H7 (cell line): ENCODE data around the gene KL. TPM values are rescaled to one million over a fixed set of nuclear protein-coding genes. Genes with fewer than 3 reads are reported as not detected.

Source experiments
- DNase-seq: peaks from one replicate; pipeline ENCODE4 v3.0.0; 2012
- H3K27me3 ChIP-seq: 2 replicates; pipeline ENCODE4 v1.6.0; 2011; ENCODE audit warnings: mild to moderate bottlenecking, low read length; ENCODE audit not compliant: control insufficient read depth, insufficient read depth
- H3K36me3 ChIP-seq: replicated peaks from 2 replicates; pipeline ENCODE4 v1.5.1; 2011; ENCODE audit warnings: low read length; ENCODE audit not compliant: control insufficient read depth, insufficient read depth
- H3K4me3 ChIP-seq: 2 replicates; pipeline ENCODE4 v1.5.1; 2011; ENCODE audit warnings: low read depth, mild to moderate bottlenecking, control low read depth, low read length, moderate library complexity; ENCODE audit not compliant: insufficient read depth
- total RNA-seq: library from RNA; depleted of rRNA; stranded (reverse); fragments of >200 nt; shearing (Covaris generic); gene quantifications from 2 replicates; pipeline ENCODE4 v1.2.3, GENCODE V29; 2014; rRNA removed

The KL gene
- not detected in 2 replicates for total RNA-seq

DNA sequence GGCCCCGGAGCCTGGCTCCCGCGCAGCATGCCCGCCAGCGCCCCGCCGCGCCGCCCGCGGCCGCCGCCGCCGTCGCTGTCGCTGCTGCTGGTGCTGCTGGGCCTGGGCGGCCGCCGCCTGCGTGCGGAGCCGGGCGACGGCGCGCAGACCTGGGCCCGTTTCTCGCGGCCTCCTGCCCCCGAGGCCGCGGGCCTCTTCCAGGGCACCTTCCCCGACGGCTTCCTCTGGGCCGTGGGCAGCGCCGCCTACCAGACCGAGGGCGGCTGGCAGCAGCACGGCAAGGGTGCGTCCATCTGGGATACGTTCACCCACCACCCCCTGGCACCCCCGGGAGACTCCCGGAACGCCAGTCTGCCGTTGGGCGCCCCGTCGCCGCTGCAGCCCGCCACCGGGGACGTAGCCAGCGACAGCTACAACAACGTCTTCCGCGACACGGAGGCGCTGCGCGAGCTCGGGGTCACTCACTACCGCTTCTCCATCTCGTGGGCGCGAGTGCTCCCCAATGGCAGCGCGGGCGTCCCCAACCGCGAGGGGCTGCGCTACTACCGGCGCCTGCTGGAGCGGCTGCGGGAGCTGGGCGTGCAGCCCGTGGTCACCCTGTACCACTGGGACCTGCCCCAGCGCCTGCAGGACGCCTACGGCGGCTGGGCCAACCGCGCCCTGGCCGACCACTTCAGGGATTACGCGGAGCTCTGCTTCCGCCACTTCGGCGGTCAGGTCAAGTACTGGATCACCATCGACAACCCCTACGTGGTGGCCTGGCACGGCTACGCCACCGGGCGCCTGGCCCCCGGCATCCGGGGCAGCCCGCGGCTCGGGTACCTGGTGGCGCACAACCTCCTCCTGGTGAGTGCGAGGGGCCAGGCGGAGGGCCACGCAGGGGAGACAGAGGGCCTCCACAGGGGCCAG lies at the start of gene KL:
Gene KL, plus strand, starts transcription at position 10 of the 909 bp plus-strand sequence. Its CDS starts 18 bp downstream, at position 28.
- Histone ChIP-seq H3K4me3 (peak within 1 kb of the TSS; percentile 53), H3K27me3 (peaks cover 42% of the 10 kb centered on the region), H3K36me3 (no peaks in the 10 kb centered on the region)
- DNase-seq, result peak; percentile 75

DNA sequence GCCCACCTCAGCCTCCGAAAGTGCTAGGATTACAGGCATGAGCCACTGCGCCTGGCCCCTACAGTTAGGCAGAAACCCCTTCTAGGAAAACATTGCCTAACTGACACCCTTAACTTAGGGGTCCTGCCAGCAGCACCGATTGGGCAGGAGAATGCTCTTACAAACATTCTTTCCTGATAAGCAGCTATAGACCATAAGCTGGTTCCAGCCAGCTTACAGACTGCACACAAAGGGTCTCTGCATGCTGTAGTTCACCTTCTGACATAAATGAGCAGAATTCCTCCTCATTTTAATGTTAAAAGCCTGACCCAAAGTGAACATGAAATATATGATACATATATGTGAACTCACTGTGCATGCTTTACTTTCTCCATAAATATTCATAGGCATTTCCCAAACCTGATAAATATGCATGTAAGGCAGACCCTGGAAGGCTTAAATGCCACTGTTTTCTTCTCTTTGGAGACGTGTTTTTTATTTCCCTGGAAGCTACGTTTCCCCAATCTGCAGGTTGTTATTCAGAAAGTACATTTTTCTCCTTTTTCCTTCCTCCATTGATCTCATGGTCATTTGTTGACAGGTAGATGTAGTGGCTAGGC lies 48.5 kb upstream of the KL start:
- H3K4me3 ChIP-seq, result no peak overlapping the region
- no peak for DNase-seq
- no peaks in the 10 kb centered on the region for H3K36me3 ChIP-seq
- H3K27me3 ChIP-seq, result no peaks in the 10 kb centered on the region

DNA sequence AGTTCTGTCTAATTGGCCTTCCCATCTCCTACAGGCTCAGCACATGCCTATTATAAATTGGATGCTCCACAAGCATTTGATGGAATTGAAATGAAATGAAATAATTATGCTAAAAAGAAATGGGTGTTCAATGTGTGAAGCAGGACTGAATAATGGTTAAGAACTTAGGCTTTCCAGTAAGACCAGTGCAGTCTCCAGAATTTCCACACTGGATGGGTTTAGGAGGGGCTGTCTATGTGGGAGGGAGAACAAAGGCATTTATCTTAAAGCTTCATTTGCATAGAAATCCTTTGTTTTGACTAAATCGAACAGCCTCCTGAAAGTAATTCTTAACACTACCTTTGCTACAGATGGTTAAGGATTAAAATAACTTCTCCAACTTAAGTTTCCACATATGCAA lies 47.9 kb upstream of the KL start:
- no peak overlapping the region for H3K4me3 ChIP-seq
- no peaks in the 10 kb centered on the region for H3K36me3 ChIP-seq
- no peak for DNase-seq
- H3K27me3 ChIP-seq, result no peaks in the 10 kb centered on the region

DNA sequence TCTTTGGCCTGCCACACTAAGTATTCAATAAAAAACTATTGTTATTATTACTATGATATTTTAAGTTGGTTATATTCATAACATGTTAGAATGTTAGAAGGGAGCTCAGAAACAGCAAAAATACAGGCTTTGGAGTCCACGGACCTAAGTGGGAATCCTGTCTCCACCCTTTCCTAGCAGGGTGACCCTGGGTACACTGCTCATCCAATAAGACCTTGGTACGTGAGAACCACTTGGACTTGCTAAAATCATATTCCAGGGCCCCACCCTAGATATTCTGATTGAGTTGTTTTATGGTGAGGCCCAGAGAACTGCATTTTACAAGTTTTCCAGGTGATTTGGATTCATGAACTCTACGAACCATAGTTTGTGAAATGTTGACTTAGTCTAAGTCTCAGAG lies 47.4 kb upstream of the KL start:
- H3K4me3 ChIP-seq, result no peak overlapping the region
- no peak for DNase-seq
- no peaks in the 10 kb centered on the region for H3K27me3 ChIP-seq
- H3K36me3 ChIP-seq, result no peaks in the 10 kb centered on the region

DNA sequence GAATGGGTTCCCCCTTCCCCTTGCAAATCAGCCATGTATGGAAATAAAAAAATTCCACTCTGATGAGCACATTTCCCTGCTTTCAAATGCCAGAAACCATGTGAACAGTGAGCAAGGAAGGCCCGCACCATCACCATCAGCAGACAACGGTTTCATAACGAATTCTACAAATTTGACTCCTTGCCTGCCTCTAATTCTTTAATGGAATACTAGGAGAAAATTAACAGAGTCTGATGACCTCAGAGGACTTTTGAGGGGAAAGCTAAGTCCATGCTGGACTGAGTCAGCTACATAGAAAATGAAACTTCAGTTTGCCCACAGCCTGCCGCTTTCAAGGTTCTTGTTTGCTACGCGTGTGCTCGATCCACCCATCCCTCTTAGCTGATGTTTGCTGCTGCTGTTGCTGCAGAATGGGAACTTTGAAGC lies 46.7 kb upstream of the KL start:
- DNase-seq, result no peak
- Histone ChIP-seq H3K4me3 (no peak overlapping the region), H3K36me3 (no peaks in the 10 kb centered on the region), H3K27me3 (no peaks in the 10 kb centered on the region)

DNA sequence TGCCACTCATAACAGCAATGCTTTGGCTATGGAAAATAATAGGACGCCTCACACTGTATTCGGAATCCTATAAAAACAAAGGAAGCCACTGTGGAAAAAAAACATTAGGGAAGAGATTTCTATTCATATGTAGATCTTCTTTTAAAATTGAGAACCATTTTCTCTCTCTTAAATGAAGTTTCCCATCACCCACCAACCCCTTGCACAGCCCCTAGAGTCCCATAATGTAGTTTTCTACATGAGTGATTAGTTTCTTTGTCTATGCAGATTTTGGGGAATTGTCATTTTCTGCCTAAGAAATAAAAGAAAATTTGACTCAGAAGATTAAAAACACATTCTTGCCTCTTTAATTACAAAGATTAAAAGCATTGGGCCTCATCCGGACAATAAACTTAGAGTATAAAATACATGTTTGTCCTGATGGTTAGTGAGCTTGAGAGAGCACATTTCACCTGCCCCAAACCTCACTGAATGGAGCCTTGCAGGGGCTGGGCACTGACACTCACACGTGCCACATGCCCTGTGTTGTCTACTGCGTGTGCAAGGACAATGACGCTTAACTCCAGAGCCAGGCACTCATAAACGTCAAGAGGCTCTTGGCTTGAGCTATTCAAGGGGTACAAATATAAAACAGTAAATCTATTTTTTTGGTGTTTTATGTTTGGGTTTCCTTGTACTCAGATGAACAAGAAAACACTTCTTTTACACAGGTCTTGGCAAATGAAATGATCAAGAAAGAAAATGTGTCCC lies 40.0 kb upstream of the KL start:
- no peak for DNase-seq
- H3K4me3 ChIP-seq, result no peak overlapping the region
- H3K36me3 ChIP-seq, result no peaks in the 10 kb centered on the region
- no peaks in the 10 kb centered on the region for H3K27me3 ChIP-seq

DNA sequence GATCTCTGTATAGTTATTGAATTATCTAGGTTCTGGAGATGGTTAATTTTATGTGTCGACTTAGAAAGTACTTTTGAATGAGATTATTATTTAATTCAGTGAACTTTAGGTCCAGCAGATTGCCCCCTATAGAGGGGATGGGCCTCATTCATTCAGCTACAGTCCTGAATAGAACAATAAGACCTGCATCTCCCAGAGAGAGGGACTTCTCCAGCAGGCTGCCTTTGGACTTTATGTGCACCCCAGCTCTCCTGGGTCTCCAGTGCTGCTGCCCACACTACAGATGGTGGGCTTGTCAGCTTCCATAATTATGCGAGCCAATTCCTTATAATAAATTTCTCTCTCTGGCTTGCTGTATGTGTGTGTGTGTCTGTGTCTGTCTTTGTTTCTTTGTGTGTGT lies 39.3 kb upstream of the KL start:
- no peak for DNase-seq
- H3K36me3 ChIP-seq, result no peaks in the 10 kb centered on the region
- no peak overlapping the region for H3K4me3 ChIP-seq
- no peaks in the 10 kb centered on the region for H3K27me3 ChIP-seq

DNA sequence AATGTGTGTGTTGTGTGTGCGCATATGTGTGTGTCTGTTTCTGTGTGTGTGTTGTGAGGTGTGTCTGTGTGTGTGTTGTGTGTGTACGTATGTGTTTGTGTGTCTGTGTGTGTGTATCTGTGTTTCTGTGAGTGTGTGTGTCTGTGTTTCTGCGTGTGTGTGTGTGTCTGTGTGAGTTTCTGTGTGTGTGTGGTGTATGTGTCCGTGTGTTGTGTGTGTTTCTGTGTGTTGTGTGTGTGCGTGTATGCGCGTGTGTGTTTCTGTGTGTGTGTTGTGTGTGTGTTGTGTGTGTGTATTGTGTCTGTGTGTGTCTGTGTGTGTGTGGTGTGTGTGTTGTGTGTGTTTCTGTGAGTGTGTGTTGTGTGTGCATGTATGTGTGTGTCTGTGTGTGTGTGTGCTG lies 38.9 kb upstream of the KL start:
- H3K36me3 ChIP-seq, result no peaks in the 10 kb centered on the region
- DNase-seq, result no peak
- H3K4me3 ChIP-seq, result no peak overlapping the region
- no peaks in the 10 kb centered on the region for H3K27me3 ChIP-seq

DNA sequence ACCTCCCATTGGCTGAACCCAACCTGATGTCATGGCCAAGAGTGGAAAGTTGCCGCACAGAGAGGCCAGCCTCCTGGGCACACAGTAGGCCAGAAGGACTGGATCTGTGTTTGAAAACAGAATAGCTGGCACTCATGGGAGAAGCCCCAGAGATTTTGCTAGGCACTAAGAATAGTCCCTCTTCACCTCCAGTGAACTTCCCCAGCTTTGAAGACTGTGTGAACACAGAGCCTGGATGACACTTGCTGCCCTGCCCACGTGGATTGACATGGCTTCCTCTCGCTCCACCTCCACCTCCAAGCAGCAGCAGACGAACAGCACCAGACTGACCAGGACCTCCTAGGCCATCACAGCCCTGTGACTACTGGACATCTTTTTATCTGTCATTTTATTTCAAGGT lies 37.9 kb upstream of the KL start:
- no peaks in the 10 kb centered on the region for H3K27me3 ChIP-seq
- no peaks in the 10 kb centered on the region for H3K36me3 ChIP-seq
- H3K4me3 ChIP-seq, result no peak overlapping the region
- DNase-seq, result no peak

DNA sequence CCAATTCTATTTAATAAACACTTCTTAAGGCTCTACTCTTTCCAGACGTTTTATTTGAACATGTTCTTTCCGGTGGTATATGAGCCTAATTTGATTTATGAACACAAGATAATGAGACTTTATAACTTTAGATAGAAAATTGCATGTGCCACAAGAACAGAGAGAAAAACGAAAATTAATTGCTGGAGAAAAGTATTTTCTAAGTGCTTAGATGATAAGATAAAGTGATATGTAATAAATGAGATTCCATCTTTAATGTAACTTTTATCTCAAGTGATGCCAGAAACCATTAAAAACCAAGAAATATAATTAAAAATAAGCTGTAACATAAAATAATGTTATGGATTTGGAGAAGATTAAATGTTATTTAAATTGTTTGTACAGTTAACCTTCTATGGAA lies 33.2 kb upstream of the KL start:
- Histone ChIP-seq H3K4me3 (no peak overlapping the region), H3K36me3 (no peaks in the 10 kb centered on the region), H3K27me3 (no peaks in the 10 kb centered on the region)
- DNase-seq, result no peak

DNA sequence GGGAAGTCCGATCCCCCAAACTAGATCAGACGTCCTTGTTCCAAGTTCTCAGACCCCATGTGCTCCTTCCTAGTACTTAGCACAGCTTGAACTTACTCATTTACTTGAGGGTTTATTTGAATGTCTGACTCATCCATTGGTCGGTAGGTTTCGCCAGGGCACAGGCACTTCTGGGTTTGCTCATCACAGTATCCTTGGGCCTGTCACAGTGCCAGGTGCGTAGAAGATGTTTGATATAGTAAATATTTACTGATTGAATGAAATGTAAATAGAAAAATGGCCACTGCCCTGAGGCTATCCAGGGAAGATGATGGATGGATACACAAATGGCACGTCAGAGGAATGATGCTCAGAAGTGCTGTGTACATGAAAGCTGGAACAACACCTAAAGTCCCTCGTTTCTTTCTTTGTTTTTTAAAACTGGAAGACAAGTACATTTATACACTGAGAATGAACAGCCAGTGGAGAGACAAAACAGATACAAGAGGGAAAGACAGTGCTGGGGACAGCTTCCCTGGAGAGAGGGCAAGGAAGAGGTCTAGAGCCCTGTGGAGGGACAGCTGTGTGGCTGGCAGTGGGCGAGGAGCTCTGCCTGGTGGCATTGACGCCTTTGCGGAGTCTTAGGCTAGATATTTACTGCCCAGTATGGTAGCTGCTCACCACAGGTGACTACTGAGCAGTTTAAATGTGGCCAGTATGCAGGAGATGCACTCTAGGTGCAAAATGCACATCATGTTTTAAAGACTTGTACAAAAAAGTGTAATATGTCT lies 31.2 kb upstream of the KL start:
- Histone ChIP-seq H3K36me3 (no peaks in the 10 kb centered on the region), H3K27me3 (no peaks in the 10 kb centered on the region), H3K4me3 (no peak overlapping the region)
- DNase-seq, result no peak

DNA sequence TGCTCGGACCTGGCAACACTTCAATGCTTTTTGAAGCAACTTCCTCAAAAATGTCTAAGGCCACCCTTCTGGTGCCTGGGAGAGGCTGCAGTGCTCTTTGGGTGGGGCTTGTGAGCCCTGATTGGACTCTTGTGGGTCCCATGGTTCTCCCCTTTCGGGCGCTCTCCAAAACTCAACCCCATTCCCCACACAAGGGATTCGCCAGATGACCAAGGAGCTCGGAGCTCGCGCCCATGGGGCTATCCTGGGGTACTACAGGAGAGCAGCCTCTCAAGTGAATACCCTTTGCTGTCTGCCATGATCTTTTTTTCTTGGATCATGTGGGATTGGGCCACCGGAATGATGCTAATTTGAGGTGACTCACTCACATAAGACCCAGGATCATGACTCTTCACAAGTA lies 29.7 kb upstream of the KL start:
- no peak for DNase-seq
- Histone ChIP-seq H3K4me3 (no peak overlapping the region), H3K36me3 (no peaks in the 10 kb centered on the region), H3K27me3 (no peaks in the 10 kb centered on the region)

DNA sequence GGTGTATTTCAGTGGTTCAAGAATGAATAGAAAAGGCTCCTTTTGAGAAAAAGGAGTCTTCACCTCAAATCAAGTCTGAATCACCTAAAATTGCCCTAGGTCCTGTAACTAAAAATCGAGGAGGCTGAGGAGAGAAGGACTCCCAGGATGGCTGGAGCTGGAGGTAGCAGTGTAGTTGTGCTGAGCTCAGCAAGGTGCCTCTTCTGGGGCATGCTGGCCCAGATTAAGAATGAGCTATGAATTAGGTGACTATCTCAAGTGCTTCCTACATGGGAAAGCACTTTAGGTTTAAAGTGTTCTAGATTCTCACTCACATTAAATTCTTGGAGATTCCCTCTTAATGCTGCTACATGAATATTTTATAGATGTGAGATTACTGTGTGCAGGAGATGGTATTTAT lies 28.8 kb upstream of the KL start:
- Histone ChIP-seq H3K4me3 (no peak overlapping the region), H3K36me3 (no peaks in the 10 kb centered on the region), H3K27me3 (no peaks in the 10 kb centered on the region)
- no peak for DNase-seq

DNA sequence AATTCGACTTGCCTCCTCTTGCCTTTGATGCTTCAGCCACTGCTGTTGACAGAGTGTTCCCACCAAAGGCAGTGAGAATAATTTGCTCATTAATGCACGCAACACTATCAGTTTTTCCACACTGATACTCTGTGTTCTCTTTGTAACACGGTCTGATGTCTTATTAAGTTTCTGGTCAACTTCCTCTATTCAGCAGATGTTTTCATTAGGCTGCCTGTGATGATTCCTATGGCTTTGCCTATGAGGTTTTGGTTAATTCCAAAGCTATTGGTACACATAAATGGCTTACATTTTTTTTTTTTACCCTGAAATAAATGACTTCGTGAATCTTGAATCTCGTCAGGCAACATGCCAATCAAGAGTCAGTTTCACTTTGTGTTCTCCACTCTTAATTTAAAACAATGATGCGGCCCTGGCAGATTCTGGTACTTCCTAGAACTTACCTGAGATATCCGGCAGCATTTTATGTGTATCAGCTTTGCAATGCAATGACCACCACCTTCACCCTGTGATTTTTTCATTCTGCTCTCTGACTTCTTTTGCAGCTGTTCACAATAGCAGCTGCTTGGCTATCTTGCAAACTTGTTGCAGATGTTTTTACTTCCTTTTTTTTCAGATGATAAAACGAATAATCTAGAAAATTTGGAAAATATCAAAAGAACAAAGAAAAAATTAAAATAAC lies 27.5 kb upstream of the KL start:
- no peak overlapping the region for H3K4me3 ChIP-seq
- no peaks in the 10 kb centered on the region for H3K27me3 ChIP-seq
- DNase-seq, result no peak
- no peaks in the 10 kb centered on the region for H3K36me3 ChIP-seq
